ENCODE data around the gene LRRC47.

LRRC47 gene

GRCh38 chr1:3796215-3797061 lies at the start of gene LRRC47:
TSS of gene LRRC47 (minus strand) at chr1:3796498. CDS start at chr1:3796476, 22 bp downstream.
- H3K27ac ChIP-seq, result peak within 1 kb of the TSS; percentile 60
- TF ChIP-seq, protein P1, sequence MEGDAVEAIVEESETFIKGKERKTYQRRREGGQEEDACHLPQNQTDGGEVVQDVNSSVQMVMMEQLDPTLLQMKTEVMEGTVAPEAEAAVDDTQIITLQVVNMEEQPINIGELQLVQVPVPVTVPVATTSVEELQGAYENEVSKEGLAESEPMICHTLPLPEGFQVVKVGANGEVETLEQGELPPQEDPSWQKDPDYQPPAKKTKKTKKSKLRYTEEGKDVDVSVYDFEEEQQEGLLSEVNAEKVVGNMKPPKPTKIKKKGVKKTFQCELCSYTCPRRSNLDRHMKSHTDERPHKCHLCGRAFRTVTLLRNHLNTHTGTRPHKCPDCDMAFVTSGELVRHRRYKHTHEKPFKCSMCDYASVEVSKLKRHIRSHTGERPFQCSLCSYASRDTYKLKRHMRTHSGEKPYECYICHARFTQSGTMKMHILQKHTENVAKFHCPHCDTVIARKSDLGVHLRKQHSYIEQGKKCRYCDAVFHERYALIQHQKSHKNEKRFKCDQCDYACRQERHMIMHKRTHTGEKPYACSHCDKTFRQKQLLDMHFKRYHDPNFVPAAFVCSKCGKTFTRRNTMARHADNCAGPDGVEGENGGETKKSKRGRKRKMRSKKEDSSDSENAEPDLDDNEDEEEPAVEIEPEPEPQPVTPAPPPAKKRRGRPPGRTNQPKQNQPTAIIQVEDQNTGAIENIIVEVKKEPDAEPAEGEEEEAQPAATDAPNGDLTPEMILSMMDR (IDR thresholded peaks at IDR 0.05), result no peak
- peak; percentile 85; the same call in 1 of the 2 replicates for TF ChIP-seq ZFX (IDR thresholded peaks at IDR 0.05; ENCODE audit: borderline replicate concordance)

- no peak for TF ChIP-seq ZFX (IDR thresholded peaks at IDR 0.05; ENCODE audit: borderline replicate concordance)
- TF ChIP-seq, protein P1 (IDR thresholded peaks at IDR 0.05), result no peak
- no peak overlapping the region for H3K27ac ChIP-seq
Measured at GRCh38 chr1:3842912-3843311, 46.6 kb upstream of the LRRC47 start.

- no peak overlapping the region for H3K27ac ChIP-seq
- TF ChIP-seq, protein P1 (IDR thresholded peaks at IDR 0.05), result no peak
- no peak for TF ChIP-seq ZFX (IDR thresholded peaks at IDR 0.05; ENCODE audit: borderline replicate concordance)
Measured at GRCh38 chr1:3841491-3841890, 45.2 kb upstream of the LRRC47 start.

- TF ChIP-seq, protein P1 (IDR thresholded peaks at IDR 0.05), result no peak
- no peak for TF ChIP-seq ZFX (IDR thresholded peaks at IDR 0.05; ENCODE audit: borderline replicate concordance)
- no peak overlapping the region for H3K27ac ChIP-seq
Measured at GRCh38 chr1:3838788-3839187, 42.5 kb upstream of the LRRC47 start.

- no peak overlapping the region for H3K27ac ChIP-seq
- TF ChIP-seq, protein P1 (IDR thresholded peaks at IDR 0.05), result no peak
- no peak for TF ChIP-seq ZFX (IDR thresholded peaks at IDR 0.05; ENCODE audit: borderline replicate concordance)
Measured at GRCh38 chr1:3837685-3838084, 41.4 kb upstream of the LRRC47 start.

DNA sequence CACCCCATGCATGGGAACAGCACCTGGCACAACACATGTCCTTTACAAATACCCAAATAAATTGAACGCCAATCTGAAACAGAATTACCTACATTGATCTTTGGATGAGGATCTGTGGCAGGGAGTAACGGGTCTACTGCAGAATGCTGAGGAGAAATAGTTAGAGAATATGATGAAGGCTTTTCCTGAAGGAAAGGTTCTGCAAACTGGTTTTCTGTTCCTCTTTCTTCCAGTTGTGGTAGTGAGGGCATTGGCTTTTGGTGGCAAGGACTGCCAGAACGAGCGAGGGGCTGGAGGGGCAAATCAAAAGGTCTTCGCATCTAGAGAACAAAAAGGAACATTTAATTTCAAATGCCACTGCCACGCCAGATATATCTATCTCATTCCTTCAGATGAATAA lies 40.9 kb upstream of the LRRC47 start:
- H3K27ac ChIP-seq, result no peak overlapping the region
- TF ChIP-seq ZFX (IDR thresholded peaks at IDR 0.05; ENCODE audit: borderline replicate concordance), result no peak
- TF ChIP-seq, protein P1 (IDR thresholded peaks at IDR 0.05), result no peak

- TF ChIP-seq, protein P1 (IDR thresholded peaks at IDR 0.05), result no peak
- TF ChIP-seq ZFX (IDR thresholded peaks at IDR 0.05; ENCODE audit: borderline replicate concordance), result no peak
- H3K27ac ChIP-seq, result no peak overlapping the region
Measured at GRCh38 chr1:3836421-3836820, 40.1 kb upstream of the LRRC47 start.

Measured in 22Rv1 (cell line).